ENCODE results near the gene CCDC149. TPM values are rescaled to one million over a fixed set of nuclear protein-coding genes. Genes with fewer than 3 reads are reported as not detected.

Gene CCDC149
- total and polyA plus RNA-seq, 2 of the 13 experiments (the other 11 are each of a cell fraction or from before 2014, with no cell fraction given), result 0.44 to 0.95 TPM

DNA sequence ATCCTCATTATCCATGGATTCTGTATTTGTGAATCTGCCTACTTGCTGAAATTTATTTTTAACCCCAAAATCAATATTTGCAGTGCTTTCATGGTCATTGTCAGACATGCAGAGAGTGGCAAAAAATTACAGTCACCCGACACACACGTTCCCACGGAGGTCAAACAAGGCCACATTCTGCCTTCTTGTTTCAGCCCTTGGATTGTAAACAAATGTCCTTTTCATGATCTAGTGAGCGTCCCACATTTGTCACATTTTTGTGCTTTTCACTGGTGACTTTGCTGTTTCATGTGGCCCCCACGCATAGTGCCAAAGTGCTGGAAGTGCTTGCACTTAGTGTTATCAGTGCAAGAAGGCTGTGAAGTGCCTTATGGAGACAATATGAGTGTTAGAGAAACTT lies 72.5 kb downstream of the CCDC149 start:
- H4K20me1 ChIP-seq (ENCODE audit: insufficient read depth, low read length), result no peaks in the 10 kb centered on the region
- 9% methylated on average over 5 of the region's 5 CpGs for WGBS (ENCODE audit: low lambda C conversion rate)
- FAIRE-seq (no peak), ATAC-seq (peak; percentile 42; the same call in 2 of the 3 replicates), DNase-seq (ENCODE audit: low spot score) (peak; percentile 12)
- BruUV-seq (replicated peaks), result no TSS peak
- TF ChIP-seq, protein P1, sequence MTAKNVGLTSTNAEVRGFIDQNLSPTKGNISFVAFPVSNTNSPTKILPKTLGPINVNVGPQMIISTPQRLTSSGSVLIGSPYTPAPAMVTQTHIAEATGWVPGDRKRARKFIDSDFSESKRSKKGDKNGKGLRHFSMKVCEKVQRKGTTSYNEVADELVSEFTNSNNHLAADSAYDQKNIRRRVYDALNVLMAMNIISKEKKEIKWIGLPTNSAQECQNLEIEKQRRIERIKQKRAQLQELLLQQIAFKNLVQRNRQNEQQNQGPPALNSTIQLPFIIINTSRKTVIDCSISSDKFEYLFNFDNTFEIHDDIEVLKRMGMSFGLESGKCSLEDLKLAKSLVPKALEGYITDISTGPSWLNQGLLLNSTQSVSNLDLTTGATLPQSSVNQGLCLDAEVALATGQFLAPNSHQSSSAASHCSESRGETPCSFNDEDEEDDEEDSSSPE (CRISPR knock-in tag; IDR thresholded peaks at IDR 0.05), result no peak
- TF ChIP-seq BHLHE40 (IDR thresholded peaks at IDR 0.05; ENCODE audit: low read length), result peak; percentile 85
- peak; percentile 39; the same call in 1 of the 2 replicates for TF ChIP-seq SOX5 (CRISPR knock-in tag; IDR thresholded peaks at IDR 0.05; ENCODE audit: borderline replicate concordance)
- TF ChIP-seq, protein P2, sequence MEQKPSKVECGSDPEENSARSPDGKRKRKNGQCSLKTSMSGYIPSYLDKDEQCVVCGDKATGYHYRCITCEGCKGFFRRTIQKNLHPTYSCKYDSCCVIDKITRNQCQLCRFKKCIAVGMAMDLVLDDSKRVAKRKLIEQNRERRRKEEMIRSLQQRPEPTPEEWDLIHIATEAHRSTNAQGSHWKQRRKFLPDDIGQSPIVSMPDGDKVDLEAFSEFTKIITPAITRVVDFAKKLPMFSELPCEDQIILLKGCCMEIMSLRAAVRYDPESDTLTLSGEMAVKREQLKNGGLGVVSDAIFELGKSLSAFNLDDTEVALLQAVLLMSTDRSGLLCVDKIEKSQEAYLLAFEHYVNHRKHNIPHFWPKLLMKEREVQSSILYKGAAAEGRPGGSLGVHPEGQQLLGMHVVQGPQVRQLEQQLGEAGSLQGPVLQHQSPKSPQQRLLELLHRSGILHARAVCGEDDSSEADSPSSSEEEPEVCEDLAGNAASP (CRISPR knock-in tag; IDR thresholded peaks at IDR 0.05; ENCODE audit: borderline replicate concordance), result peak; percentile 86; the same call in 1 of the 2 replicates
- TF ChIP-seq SOX6 (IDR thresholded peaks at IDR 0.05), result no peak
- TF ChIP-seq SOX6 (CRISPR knock-in tag; IDR thresholded peaks at IDR 0.05), result peak; percentile 20; the same call in 1 of the 2 replicates
- no peak for TF ChIP-seq NFKB2 (CRISPR knock-in tag; IDR thresholded peaks at IDR 0.05; ENCODE audit: borderline replicate concordance)
- peak; percentile 40 for TF ChIP-seq RARA (CRISPR knock-in tag; IDR thresholded peaks at IDR 0.05)
- TF ChIP-seq RXRB (CRISPR knock-in tag; IDR thresholded peaks at IDR 0.05; ENCODE audit: borderline replicate concordance), result peak; percentile 29; the same call in 1 of the 2 replicates
- H3K27me3 ChIP-seq (ENCODE audit: control insufficient read depth in 1 of 2, insufficient read depth in 2 of 2, low read length in 2 of 2), result no peaks in the 10 kb centered on the region
- ChIA-PET POLR2A (no interaction called here), CTCF (ENCODE audit: low intra/inter-chr PET ratio, low total read pairs) (no interaction called here)
- no peak overlapping the region for H2AFZ ChIP-seq (ENCODE audit: low read length)
- H3K79me2 ChIP-seq (ENCODE audit: insufficient read depth, low read length), result no peaks in the 10 kb centered on the region
- no peaks in the 10 kb centered on the region for H3K36me3 ChIP-seq (replicated peaks in 1 of 2; ENCODE audit: control insufficient read depth in 1 of 2, insufficient read depth in 2 of 2, low read length in 2 of 2)
- in situ Hi-C loops (cut with HindIII; ENCODE audit: extremely low pct_ligation_motif_present, low pct_unique_long_range_greater_than_20kb) (no loop called here), intact Hi-C loops (cut with micrococcal nuclease; ENCODE audit: unreplicated experiment) (no loop called here)
- no peak overlapping the region for H3K27ac ChIP-seq (ENCODE audit: extremely low read length, insufficient read depth, low read length)
- H3K4me3 ChIP-seq (replicated peaks in 1 of 3; ENCODE audit: insufficient read depth in 1 of 3, low read depth in 2 of 3, low read length in 3 of 3), result no peak overlapping the region
- no peaks in the 10 kb centered on the region for H3K9me3 ChIP-seq (ENCODE audit: low read length)
- peaks cover 23% of the 10 kb centered on the region for H3K4me1 ChIP-seq (ENCODE audit: insufficient read depth, low read length)
- no peak overlapping the region for H3K9ac ChIP-seq (ENCODE audit: insufficient read depth, low read depth, low read length)
- no peak overlapping the region for H3K4me2 ChIP-seq (ENCODE audit: low read depth, low read length)

All from HepG2 (cell line).